Measurements from ENCODE around the gene IL24.

Gene IL24

DNA sequence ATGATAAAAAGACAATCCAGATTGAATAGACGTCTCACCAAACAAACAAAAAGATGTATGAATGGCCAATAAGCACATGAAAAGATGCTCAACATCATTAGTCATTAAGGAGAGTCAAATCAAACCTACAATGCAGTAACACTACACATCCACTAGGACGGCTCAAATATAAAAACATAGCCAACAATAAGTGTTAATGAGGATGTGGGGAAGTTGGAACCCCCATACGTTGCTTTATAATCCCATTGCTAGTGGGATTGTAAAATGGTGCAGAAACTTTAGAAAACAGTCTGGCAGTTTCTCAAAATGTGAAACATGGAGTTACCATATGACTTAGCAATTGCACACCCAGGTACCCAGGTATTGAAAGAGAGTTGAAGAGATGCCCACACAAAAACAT is 14.7 kb upstream of the IL24 start:
- DNase-seq: no peak

DNA sequence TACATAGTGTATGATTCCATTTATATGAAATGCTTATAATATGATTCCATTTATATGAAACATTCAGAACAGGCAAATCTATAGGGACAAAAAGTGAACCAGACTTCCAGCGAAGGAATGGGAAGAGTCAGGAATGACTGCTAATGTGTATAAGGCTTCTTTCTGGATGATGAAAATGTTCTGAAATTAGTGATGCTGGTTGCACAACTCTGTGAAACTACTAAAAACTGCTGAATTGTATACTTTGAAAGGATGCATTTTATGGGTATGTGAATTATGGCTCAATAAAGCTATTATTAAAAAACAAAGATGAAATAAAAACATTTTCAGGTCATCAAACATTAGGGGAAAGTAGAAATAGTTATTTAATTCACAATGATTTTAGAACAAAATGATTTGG is 14.1 kb upstream of the IL24 start:
- DNase-seq: no peak

DNA sequence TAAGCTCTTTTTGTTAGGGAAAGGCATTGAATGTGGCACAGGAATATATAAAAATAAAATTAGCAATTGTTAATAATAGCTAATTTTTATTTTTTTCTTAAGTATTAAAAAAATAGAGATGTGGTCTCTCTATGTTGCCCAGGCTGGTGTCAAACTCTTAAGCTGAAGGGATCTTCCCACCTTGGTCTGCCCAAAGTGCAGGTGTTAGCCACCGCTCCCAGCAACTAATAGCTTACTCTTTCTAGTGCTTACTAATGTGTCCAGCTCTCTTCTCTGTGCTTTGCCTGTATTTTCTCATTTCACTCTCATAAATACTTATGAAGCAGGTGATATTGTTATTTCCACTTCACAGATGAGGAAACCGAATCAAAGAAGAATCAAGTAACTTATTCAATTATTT is 13.4 kb upstream of the IL24 start:
- no peak for DNase-seq

DNA sequence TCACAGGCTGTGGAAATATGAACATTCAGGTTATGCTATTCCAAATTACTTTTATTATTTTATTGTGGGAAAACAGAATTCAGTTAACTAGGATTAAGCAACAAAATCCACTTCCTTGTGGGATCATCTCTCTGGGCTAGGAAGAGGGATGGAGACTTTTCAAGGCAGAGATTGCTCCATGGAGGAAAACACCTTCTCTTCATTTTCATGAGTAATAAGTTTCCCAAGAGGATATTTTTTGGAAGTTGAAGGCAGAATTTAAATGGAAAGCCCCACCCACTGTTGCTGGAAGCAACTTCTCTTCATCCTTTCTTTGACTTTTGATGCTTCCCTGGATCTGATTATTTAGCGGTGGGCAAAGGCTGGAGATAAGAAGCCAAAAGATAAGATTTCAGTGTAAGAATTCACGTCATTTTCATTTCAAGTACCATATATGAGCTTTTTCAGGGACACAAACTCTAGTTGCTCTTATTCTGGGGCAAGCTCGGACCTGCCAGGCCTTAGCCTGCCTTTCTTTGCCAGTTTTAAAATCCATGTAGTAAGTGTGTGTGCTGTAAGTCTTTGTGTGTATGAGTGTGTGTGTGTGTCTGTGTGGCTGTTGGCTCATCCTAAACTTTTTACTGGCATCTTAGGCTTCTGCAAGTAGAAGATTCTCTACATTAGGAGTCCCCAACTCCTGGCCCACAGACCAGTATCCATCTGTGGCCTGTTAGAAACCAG is 11.7 kb upstream of the IL24 start:
- no peak for DNase-seq

DNA sequence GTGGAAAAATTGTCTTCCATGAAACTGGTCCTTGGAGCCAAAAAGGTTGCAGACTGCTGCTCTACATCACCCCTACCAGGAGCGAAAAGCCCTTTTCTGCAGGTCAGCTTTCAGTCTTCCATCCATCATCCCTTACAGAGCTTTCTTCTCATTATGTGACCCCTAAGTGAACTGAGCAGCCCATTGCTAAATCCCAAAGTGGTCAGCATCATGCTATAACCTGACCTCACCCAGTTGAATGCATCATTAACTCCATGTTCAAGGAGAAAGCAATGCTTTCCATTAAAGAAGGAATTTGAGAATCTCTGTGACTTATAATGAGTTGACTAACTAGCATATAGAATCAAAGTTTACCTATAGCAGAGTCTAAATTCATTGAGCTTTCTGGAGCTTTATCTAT is 10.4 kb upstream of the IL24 start:
- DNase-seq: no peak

DNA sequence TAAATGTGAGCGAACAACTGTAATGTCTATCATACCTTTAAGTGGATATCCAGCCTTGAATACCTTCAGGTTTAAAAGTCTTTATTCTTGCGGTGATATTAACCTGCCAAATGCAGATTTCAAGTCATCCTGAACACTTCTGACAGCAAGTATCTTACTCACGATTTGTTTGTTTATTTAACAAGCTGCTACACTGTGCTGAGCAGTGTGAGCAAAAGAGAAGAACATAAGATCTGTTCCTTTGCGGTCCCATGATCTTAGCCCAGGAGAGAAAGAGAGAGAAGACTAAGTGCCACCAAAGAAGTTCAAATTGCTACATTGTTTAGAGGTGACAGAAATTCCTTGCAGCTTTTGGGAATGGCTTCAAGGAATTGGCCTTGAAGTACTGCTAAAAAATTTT is 9.5 kb upstream of the IL24 start:
- no peak for DNase-seq

DNA sequence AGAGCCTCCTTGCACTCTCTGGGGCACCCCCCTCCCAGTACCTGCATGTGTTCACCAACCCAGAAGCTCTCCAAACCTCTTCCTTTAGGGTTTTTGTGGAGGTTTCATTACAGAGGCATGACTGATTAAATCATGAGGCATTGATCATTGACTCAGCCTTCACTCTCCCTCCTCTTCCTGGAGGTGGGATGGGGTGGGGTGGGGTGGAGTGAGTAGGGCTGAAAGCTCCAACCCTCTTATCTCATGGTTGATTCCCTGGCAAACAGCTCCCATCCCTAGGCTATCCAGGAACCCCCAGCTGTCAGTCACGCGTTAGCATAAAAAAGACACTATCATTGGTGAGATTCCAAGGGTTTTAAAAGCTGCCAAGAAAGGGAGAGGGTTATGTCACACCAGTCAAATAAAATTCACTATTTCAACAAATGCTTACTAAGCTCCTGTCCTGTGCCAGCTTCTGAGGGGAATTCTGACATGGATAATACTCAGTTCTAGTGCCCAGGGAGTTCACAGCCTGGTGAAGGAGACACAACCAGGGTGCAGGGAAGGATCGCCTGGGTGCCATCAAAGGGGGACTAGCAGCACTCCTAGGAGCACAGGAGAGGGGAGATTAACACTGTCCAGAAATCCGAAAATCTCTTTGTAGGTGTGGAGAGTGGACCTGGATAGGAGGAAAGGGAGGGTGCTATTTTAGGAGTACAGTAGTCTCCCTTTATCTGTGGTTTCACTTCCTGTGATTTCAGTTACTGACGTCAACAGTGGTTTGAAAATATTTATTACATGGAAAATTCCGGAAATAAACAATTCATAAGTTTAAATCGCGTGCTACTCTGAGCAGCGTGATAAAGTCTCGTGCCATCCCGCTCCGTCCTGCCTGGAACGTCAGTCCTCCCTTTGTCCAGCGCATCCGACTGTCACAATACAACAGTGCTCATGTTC is 6.8 kb upstream of the IL24 start:
- DNase-seq: peak in 1 of 2 experiments; percentile 20

DNA sequence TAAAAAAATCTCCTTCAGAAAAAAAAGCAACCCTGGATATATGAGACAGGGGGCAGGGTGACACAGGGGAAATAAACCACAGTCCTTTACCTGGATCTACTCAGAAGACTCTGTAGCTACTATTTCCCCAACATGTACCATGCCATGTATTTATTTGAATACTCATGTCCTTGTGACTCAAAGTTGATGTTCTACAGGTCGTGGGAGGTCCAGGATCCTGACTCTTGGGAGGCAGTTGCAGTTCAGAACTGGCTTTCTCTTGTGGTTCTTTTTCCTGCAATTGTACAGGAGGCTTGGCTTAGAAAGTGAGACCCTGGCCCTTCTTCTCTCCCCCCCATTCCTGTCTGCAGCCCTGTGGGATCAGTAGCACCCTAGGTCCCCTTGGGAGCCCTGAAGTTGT is 5.8 kb upstream of the IL24 start:
- DNase-seq: no peak

DNA sequence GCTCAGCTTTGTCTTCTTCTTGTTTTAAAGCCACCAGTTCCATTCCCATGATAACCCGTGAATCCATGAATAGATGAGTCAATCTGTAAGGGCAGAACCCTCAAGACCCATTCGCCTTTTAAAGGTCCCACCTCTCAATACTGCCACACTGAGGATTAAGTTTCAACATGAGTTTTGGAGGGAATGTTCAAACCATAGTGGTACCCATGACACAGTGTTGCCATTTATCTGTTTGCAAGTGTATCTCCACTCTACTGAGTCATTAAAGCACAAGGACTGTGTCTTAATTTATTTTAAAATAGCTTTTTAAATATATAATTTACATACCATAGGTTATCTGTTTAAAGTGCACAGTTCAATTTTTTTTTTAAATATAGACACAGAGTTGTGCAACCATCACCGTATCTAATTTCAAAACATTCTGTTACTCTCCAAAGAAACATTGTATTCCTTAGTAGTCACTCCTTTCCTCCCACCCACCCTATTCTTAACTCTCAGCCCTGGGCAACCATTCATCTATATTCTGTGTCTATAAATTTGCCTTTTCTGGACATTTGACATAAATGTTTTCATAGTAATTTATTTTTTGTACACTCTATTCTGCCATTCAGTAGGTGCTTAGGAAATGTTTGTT is 4.8 kb upstream of the IL24 start:
- DNase-seq: no peak

DNA sequence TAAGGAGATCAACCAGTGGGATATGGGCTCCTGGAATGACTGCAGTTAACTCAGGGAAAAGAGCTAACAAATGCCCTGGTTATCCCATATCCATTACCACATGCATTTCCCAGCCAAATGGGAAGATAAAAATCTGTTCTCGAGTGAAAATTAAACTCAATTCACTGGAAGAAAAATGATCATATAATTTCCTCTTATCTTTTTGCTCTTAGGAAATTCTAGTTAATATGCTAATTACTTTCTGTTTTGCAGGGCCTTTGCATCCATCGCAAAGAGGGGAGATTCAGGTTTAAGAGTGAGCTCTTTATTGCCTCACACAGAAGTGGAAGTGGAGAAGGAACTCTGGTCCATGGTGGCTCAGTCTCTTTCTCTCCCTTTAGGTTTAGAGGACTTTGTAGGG is 3.9 kb upstream of the IL24 start:
- DNase-seq: no peak

DNA sequence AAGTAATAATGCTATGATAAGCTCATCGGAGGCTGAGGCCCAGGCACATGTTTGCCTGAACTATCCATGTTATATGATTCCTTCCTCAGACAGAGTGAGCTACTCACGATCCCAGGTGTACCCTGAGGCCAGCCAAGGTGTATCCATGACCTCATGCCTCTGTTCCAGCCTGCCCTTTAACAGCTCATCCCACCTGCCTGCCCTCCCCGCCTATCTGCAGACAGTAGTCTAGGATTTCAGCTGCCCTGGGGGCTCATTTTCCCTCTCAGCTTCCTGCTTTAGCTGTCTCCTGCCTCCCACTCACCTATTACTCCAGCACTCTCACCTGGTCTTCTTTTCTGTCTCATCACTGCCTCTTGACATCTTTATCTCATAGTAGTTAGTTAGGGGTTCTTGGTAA is 1.9 kb upstream of the IL24 start:
- no peak for DNase-seq

DNA sequence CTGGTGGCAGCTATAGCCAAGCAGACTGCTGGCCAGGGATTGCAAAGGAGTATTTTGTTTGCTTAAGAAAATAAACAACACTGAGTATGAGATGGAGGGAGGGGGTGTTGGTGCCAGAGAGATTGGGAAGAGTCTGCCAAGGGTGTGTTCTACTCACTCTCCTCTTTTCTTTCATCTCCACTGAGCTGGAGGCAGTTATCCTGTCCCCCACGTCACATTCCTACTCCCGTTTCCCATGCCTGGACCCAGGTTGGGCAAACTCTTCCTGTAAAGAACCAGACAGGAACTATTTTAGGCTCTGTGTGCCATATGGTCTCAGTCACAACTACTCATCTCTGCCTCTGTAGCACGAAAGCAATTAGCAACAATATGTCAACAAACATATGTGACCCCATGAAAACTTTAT is 1.4 kb upstream of the IL24 start:
- no peak for DNase-seq

DNA sequence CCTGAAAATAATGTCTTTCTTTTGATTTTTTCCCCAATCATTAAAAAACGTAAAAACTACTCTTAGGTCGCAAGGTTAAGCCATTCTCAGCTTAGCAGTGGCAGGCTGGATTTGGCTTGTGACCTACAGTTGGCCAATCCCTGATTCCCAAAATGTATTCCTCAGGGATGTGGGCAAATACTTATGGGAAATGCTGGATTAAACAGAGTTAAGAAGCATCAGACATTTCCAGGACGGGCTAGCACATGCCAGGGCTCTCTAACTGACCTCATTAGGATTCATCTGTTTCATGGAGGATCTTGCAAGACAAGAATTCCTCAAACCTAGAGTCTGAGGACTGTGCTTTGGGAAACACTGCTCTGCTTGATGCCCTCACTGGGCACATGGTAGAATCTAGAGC is 982 bp upstream of the IL24 start:
- DNase-seq: no peak

DNA sequence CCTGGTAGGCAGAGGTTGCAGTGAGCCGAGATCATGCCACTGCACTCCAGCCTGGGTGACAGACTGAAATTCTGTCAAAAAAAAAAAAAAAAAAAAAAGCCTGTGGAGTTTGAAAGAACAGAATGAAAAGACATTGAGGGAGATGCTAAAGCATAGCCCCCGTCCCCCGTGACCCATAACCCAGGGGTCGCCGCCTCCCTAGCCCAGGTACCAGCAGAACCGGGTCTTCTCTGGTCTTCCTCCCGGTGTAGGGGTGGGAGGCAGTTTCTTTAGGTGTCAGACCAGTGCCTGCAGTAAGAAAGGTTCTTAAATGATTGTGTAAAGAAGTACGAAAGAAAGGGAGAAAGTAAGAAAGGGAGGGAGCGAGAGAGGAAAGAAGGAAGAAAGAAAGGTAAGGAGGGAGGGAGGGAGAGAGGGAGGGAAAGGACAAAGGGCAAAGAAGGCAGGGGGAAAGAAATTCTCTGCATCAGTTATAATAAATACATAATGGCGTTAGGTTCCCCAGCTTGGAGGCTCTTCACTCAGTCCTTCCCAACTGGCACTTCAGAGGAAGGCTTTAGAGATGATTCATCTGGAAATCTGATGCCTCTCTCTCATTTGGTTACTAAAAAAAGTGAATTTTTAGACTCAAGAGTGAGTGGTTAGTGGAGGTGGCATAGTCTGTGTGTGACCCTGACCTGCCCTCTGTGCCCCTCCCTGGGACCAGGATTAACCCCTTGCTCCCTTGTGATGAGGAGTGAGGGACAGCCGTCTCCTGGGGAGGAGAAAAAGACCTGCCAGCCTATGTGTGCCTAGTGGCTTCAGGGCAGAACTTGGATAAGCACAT is 1.1 kb downstream of the IL24 start:
- no peak for DNase-seq

DNA sequence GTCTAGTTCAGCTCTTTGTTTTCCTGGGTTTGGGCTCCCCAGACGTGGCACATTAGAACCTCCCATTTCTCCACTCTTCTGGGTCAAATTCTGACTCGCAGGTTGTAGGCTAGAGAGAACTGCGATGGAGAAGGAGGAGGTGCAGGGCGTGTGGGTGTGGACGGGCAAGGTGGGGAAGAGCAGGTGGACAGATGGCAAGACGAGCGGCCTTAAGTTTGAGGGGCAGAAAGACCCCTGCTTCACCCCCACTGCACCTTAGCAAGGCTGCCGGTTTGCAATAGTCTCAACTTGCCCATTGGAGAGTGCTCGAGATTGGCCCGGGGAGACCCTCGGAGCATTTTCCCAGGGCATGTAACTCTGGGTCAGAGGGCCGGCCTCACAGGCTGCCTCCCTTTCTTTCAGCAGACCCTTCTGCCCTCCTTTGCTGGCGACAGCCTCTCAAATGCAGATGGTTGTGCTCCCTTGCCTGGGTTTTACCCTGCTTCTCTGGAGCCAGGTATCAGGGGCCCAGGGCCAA is 1.7 kb downstream of the IL24 start:
- DNase-seq: no peak

DNA sequence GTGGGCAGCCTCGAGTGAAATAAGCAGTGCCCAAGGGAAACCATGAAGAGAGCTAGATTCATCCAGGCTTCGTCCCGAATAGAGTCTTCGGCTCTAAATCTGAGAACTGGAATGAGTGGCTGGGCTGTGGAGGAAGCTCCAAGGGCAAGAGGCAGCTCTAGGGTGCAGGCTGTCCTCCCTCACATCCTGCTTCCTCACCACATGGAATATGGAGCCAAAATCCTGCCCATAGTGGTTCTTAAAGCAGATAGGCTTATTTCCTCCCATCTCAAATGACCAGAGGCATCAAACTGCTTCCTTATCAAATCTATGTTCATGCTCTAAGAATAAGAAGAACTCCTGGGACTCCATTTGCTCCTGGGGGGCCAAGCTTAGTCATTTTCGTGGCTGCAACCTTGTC is 2.5 kb downstream of the IL24 start:
- DNase-seq: no peak

DNA sequence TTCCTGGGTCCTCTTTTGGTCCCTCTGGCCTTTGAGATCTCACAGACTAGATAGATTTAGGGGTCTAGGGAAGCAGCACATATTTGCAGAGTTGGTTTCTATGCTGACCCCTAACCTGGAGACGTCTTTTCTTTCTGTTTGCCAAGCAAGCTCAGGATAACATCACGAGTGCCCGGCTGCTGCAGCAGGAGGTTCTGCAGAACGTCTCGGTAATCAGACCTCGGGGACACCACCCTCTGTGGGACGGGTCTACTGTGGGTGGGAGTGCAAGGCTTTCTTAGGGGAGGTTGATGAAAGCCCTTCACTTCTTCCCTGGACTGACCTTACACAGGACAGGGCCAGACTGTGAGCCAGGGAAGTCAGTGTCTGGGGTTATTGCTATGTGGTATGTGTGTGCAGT is 2.9 kb downstream of the IL24 start:
- DNase-seq: no peak

DNA sequence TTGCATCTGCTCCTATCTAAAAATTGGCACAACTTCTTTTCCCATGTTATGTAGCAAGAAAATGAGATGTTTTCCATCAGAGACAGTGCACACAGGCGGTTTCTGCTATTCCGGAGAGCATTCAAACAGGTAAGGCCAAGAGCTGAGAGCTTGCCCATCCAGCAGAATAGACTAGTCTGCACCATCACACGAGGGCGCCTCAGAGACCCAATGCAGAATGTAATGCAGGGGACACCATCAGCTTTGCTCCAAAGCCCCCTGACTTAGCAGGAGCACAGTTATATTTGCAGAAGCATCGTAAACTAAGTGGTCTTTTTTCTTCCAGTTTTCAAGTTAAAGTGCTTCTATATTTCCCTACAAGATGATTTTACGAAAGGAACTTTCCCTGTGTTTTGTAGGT is 4.7 kb downstream of the IL24 start:
- DNase-seq: no peak

DNA sequence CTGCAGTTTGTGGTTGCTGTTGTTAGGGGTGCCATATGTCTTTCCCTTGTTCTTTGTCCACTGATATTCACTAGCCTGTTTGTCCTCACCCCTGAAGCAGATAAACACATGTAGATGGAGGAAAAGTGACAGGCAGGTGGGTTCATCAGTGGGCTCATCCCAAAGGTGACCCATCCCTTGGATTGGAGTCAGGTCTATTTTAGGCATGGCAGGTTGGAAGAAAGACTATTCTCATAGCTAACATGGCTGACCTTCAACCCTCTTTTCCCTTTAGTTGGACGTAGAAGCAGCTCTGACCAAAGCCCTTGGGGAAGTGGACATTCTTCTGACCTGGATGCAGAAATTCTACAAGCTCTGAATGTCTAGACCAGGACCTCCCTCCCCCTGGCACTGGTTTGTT is 5.5 kb downstream of the IL24 start:
- DNase-seq: no peak

DNA sequence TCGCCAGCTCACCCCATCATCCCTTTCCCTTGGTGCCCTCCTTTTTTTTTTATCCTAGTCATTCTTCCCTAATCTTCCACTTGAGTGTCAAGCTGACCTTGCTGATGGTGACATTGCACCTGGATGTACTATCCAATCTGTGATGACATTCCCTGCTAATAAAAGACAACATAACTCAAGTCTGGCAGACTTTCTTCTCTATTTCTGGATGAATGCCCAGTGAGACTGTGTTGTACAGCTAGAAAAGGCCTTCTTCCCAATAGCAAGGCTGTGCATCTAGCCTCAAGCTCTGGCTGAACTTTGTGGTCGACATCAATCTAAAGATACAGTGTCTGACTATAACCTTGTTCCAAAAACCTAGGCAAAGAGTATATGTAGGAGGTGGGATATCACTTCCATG is 6.4 kb downstream of the IL24 start:
- DNase-seq: no peak

DNA sequence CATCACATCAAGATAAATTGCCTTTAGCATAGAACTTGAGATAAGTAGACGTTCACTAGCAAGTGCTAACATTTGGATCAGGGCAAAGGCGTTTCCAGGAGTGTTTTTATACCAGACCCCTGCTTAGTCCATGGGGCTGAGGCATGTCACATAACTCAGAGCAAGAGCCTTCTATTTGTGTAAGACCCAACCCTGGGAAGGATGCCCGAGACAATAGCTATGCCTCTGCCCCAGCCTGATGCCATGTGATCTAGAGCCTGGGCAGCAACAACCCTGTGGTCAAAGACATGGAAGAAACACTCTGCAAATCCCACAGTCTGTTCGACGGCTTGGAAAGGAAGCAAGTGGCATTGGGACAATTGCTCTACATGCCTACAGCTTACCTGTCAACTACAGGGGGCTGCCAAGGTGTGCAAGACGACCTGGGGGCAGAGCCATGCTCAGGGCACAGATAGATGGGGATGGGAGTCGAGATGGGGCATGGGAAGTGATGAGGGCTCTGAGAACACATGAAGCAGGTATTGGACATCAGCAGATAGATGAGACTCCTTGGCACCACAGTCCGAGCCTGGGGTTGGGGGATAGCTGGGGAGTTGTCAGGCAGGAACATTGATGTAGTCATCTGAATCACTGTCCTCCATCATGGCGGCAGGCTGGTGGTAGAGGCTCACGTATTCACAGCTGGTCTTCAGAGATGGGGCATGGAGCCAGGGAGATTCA is 7.3 kb downstream of the IL24 start:
- no peak for DNase-seq
